PC-3 (cell line): Measurements from ENCODE around the gene LRP1B.

Source experiments
- EZH2 ChIP-seq: fragments of 300-600 bp; sonication (generic); IDR thresholded peaks from one replicate; pipeline ENCODE4 v1.6.1; 2017; ENCODE audit warnings: antibody characterized with exemption, mild to moderate bottlenecking, low read length; ENCODE audit not compliant: unreplicated experiment
- EZH2phosphoT487 ChIP-seq: fragments of 300-600 bp; sonication (generic); IDR thresholded peaks from 2 replicates; pipeline ENCODE4 v1.6.1; 2018; ENCODE audit warnings: mild to moderate bottlenecking, antibody characterized with exemption, low read length, borderline replicate concordance
- TF ChIP-seq, protein P1 (sequence below): fragments of 300-600 bp; sonication (generic); conservative IDR thresholded peaks from 2 replicates; pipeline ENCODE4 v1.5.1; 2017; ENCODE audit warnings: antibody characterized with exemption, low read depth, mild to moderate bottlenecking, low read length

- TF ChIP-seq, protein P1, sequence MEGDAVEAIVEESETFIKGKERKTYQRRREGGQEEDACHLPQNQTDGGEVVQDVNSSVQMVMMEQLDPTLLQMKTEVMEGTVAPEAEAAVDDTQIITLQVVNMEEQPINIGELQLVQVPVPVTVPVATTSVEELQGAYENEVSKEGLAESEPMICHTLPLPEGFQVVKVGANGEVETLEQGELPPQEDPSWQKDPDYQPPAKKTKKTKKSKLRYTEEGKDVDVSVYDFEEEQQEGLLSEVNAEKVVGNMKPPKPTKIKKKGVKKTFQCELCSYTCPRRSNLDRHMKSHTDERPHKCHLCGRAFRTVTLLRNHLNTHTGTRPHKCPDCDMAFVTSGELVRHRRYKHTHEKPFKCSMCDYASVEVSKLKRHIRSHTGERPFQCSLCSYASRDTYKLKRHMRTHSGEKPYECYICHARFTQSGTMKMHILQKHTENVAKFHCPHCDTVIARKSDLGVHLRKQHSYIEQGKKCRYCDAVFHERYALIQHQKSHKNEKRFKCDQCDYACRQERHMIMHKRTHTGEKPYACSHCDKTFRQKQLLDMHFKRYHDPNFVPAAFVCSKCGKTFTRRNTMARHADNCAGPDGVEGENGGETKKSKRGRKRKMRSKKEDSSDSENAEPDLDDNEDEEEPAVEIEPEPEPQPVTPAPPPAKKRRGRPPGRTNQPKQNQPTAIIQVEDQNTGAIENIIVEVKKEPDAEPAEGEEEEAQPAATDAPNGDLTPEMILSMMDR = no peak
- TF ChIP-seq EZH2 (no peak), EZH2phosphoT487 (no peak)
These were observed 363.8 kb downstream of the LRP1B start for GRCh38 chr2:141767051-141767450.
